IPS-20b (cell line): ENCODE results near the gene SLITRK3.

Experiments
- H3K27ac ChIP-seq: one replicate; pipeline ENCODE4 v1.5.1; 2013; ENCODE audit warnings: low read length
- H3K27me3 ChIP-seq: 2 replicates; pipeline ENCODE4 v1.6.1; 2013; ENCODE audit warnings: mild to moderate bottlenecking, low read length, inconsistent platforms; ENCODE audit not compliant: insufficient read depth
- H3K36me3 ChIP-seq: 2 replicates; pipeline ENCODE4 v1.6.1; 2013; ENCODE audit warnings: low read depth, mild to moderate bottlenecking, inconsistent platforms, low read length, moderate library complexity; ENCODE audit not compliant: insufficient read depth
- H3K4me1 ChIP-seq: 2 replicates; pipeline ENCODE4 v1.6.1; 2013; ENCODE audit warnings: mild to moderate bottlenecking, control low read depth, inconsistent platforms, low read length, moderate library complexity; ENCODE audit not compliant: insufficient read depth
- H3K4me3 ChIP-seq: 2 replicates; pipeline ENCODE4 v1.5.1; 2013; ENCODE audit warnings: mild to moderate bottlenecking, low read length, inconsistent platforms
- H3K9ac ChIP-seq: 2 replicates; pipeline ENCODE4 v1.6.1; 2013; ENCODE audit warnings: low read depth, mild to moderate bottlenecking, inconsistent platforms, low read length, moderate library complexity
- H3K9me3 ChIP-seq: 2 replicates; pipeline ENCODE4 v1.6.1; 2013; ENCODE audit warnings: mild to moderate bottlenecking, low read depth, low read length, inconsistent platforms; ENCODE audit not compliant: insufficient read depth

Gene SLITRK3, protein sequence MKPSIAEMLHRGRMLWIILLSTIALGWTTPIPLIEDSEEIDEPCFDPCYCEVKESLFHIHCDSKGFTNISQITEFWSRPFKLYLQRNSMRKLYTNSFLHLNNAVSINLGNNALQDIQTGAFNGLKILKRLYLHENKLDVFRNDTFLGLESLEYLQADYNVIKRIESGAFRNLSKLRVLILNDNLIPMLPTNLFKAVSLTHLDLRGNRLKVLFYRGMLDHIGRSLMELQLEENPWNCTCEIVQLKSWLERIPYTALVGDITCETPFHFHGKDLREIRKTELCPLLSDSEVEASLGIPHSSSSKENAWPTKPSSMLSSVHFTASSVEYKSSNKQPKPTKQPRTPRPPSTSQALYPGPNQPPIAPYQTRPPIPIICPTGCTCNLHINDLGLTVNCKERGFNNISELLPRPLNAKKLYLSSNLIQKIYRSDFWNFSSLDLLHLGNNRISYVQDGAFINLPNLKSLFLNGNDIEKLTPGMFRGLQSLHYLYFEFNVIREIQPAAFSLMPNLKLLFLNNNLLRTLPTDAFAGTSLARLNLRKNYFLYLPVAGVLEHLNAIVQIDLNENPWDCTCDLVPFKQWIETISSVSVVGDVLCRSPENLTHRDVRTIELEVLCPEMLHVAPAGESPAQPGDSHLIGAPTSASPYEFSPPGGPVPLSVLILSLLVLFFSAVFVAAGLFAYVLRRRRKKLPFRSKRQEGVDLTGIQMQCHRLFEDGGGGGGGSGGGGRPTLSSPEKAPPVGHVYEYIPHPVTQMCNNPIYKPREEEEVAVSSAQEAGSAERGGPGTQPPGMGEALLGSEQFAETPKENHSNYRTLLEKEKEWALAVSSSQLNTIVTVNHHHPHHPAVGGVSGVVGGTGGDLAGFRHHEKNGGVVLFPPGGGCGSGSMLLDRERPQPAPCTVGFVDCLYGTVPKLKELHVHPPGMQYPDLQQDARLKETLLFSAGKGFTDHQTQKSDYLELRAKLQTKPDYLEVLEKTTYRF

GRCh38 chr3:165195640-165196576 lies at the start of gene SLITRK3:
TSS of gene SLITRK3 (minus strand) at chr3:165196384. CDS start at chr3:165190830, 5,554 bp downstream.
- peak within 1 kb of the TSS; percentile 67 for H3K4me3 ChIP-seq
- H3K9ac ChIP-seq, result peak within 1 kb of the TSS; percentile 46; the same call in 1 of the 2 replicates
- H3K9me3 ChIP-seq, result no peaks in the 10 kb centered on the region
- no peaks in the 10 kb centered on the region for H3K36me3 ChIP-seq
- H3K27me3 ChIP-seq, result peaks cover 68% of the 10 kb centered on the region
- H3K27ac ChIP-seq, result no peak within 1 kb of the TSS
- peaks cover 10% of the 10 kb centered on the region; the same call in 1 of the 2 replicates for H3K4me1 ChIP-seq

GRCh38 chr3:165243597-165243996 lies 47.4 kb upstream of the SLITRK3 start:
- Histone ChIP-seq H3K4me3 (no peak overlapping the region), H3K4me1 (peaks cover 6% of the 10 kb centered on the region; the same call in 1 of the 2 replicates), H3K9ac (no peak overlapping the region)

DNA sequence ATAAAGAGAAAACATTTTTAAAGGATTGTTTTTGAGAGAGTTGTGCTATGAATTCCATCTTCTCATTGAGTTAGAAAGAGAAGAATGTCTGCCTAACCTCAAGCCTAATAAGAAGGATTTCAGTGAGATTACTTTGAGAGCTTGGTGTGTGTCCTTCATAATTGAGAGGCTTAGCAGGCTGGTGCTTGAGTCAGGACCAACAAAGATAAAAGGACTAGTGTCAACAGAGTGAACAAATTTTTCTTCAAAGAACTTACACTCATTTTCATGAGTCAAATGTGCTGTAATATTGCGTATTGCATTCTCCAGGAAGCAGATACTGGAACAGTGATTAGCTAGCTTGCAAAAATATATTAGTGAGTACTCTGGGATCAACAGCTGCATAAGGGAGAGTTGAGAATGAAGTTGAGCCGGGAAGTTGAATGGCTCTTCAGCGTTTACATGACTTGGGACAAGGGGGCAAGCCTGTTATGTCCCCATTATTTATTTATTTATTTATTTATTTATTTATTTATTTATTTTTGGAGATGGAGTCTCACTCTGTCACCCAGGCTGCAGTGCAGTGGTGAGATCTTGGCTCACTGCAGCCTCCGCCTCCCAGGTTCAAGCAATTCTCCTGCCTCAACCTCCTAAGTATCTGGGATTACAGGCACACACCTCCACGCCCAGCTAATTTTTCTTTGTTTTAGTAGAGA lies 37.5 kb upstream of the SLITRK3 start:
- Histone ChIP-seq H3K4me3 (no peak overlapping the region), H3K27ac (no peak overlapping the region), H3K27me3 (no peaks in the 10 kb centered on the region), H3K9ac (no peak overlapping the region), H3K4me1 (peaks cover 3% of the 10 kb centered on the region; the same call in 1 of the 2 replicates), H3K36me3 (no peaks in the 10 kb centered on the region), H3K9me3 (no peaks in the 10 kb centered on the region)

More at GRCh38 chr3:165243597-165243996, 47.4 kb upstream of the SLITRK3 start:
- Histone ChIP-seq H3K36me3 (no peaks in the 10 kb centered on the region), H3K27ac (no peak overlapping the region), H3K9me3 (peaks cover 13% of the 10 kb centered on the region), H3K27me3 (no peaks in the 10 kb centered on the region)

DNA sequence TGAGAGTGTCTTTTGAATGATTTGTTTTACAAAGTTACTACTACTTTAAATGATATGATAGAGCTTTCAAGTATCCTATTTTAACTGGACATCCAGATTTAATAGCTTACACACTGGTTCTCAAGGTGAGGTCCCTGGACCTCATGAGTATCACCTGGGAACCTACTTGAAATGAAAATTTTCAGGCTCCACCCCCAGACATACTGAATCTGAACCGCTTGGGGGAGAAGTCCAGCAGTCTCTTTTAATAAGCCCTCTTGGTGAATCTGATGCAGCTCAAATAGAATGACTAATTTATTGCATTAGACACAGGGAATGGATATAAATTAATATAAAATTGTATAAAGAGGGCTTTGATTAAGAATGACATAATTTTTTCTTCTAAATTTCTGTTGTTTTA lies 29.4 kb upstream of the SLITRK3 start:
- Histone ChIP-seq H3K27me3 (no peaks in the 10 kb centered on the region), H3K9me3 (no peaks in the 10 kb centered on the region), H3K27ac (no peak overlapping the region), H3K4me1 (no peaks in the 10 kb centered on the region), H3K9ac (no peak overlapping the region), H3K36me3 (no peaks in the 10 kb centered on the region), H3K4me3 (no peak overlapping the region)

DNA sequence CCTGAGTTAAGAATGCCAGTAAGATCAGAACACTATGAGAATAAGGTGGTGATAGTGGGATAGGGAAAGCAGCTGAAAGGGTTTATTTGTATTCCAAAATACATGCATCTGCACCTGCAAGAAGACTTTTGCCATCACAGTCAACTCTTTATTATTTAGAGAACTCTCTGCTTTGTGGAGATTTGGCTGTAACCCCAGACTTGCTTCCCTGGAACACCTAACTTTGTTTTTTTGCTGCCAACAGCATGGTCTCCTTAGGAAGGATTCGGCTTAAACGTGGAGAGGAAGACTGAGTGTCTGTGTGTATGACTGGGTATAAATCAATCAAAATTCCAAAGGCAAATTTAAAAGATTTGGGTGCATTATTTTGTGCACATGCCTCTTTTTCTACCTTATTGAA lies 21.6 kb upstream of the SLITRK3 start:
- no peaks in the 10 kb centered on the region for H3K36me3 ChIP-seq
- no peak overlapping the region for H3K4me3 ChIP-seq
- H3K27me3 ChIP-seq, result no peaks in the 10 kb centered on the region
- H3K9ac ChIP-seq, result no peak overlapping the region
- H3K9me3 ChIP-seq, result no peaks in the 10 kb centered on the region
- no peak overlapping the region for H3K27ac ChIP-seq
- no peaks in the 10 kb centered on the region; the same call in 1 of the 2 replicates for H3K4me1 ChIP-seq

GRCh38 chr3:165212580-165212979 lies 16.4 kb upstream of the SLITRK3 start:
- Histone ChIP-seq H3K4me1 (no peaks in the 10 kb centered on the region; the same call in 1 of the 2 replicates), H3K27me3 (peaks cover 7% of the 10 kb centered on the region), H3K27ac (no peak overlapping the region), H3K36me3 (no peaks in the 10 kb centered on the region), H3K9me3 (no peaks in the 10 kb centered on the region), H3K9ac (no peak overlapping the region), H3K4me3 (no peak overlapping the region)

DNA sequence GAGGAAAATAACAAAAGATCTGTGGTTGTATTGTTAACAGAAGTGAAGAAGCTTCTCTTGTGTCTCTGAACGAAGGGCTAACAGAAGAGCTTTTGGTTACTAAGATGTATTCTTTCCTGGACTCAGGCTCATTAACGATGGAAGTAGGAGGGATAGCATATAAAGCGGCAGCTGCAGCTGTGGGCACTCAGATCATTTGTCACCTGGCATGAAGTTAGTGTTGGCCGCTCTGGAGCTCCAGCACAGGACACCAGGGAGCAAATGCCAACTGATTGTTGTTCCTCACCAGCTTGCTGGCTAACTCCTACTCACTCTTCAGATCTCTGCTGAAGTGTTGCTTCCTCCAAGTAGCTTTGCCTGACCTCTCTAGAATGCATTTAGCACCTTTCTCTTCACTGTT lies 15.5 kb upstream of the SLITRK3 start:
- Histone ChIP-seq H3K4me1 (0 out of 2 replicates have a peak, but pooled peaks cover 3% of the 10 kb centered on the region), H3K27me3 (peaks cover 15% of the 10 kb centered on the region), H3K4me3 (no peak overlapping the region), H3K9ac (no peak overlapping the region), H3K36me3 (no peaks in the 10 kb centered on the region), H3K27ac (no peak overlapping the region), H3K9me3 (no peaks in the 10 kb centered on the region)

DNA sequence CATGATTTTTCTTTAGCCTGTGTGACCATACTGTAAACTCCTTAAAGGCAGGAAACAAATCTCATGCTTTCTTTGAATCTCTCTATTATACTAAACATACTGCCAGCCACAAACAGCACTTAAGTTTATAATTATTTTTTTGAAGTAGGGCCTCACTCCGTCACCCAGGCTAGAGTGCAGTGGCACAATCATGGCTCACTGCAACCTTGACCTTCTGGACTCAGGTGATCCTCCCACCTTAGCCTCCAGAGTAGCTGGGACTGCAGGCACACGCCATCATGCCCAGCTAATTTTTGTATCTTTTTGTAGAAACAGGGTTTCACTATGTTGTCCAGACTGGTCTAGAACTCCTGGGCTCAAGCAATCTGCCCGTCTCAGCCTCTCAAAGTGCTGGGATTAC lies 14.5 kb upstream of the SLITRK3 start:
- Histone ChIP-seq H3K36me3 (no peaks in the 10 kb centered on the region), H3K9ac (no peak overlapping the region), H3K4me1 (0 out of 2 replicates have a peak, but pooled peaks cover 3% of the 10 kb centered on the region), H3K27ac (no peak overlapping the region), H3K27me3 (peaks cover 15% of the 10 kb centered on the region), H3K4me3 (no peak overlapping the region), H3K9me3 (no peaks in the 10 kb centered on the region)

- Histone ChIP-seq H3K4me3 (no peak overlapping the region), H3K9me3 (no peaks in the 10 kb centered on the region), H3K9ac (no peak overlapping the region), H3K27me3 (peaks cover 15% of the 10 kb centered on the region), H3K36me3 (no peaks in the 10 kb centered on the region), H3K27ac (no peak overlapping the region), H3K4me1 (0 out of 2 replicates have a peak, but pooled peaks cover 3% of the 10 kb centered on the region)
These were observed 13.9 kb upstream of the SLITRK3 start for GRCh38 chr3:165210132-165210531.

DNA sequence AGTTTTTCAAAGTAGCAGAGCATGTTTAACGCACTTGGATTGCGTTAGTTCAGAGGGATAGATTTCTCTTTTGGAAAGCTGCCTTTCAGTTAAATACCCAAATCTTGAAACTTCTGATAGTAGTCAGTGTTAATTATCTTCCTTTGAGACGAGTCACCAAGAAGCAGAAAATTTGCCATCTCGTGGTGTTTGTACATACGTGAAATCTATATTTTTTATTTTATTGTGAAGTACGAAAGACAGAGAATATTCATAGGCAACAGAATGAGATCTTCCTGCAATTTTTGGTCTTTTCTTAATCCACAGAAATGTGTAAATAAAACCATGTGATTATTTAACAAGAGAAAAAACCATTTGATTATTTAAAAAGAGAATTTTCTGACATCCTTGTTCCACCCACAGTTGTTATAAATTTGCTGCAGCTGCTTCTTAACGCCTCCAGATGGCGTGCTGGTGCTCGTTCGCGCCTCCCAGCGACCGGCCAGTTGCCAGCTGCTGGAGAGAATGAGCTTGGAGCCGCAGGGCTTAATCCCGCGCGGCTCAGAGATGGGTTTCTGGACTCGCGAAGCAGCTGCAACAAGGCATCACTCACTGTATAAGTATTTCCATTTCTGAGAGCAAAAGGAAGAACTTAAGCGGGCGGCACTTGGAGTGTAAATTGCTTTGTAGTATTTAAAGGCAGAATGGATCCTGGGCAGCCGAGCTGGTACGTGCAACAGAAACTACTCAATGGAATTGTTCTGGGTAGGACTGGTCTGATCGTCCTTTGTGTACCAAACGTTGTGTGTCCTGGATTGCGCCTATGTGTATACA lies 10.5 kb upstream of the SLITRK3 start:
- H3K27ac ChIP-seq, result no peak overlapping the region
- H3K27me3 ChIP-seq, result peaks cover 15% of the 10 kb centered on the region
- H3K4me1 ChIP-seq, result peaks cover 3% of the 10 kb centered on the region; the same call in 1 of the 2 replicates
- H3K4me3 ChIP-seq, result peak overlapping the region; percentile 67
- 0 out of 2 replicates have a peak overlapping the region, but pooled peaks have one; percentile 43 for H3K9ac ChIP-seq
- no peaks in the 10 kb centered on the region for H3K36me3 ChIP-seq
- H3K9me3 ChIP-seq, result no peaks in the 10 kb centered on the region
